HG03196 (cell line): ENCODE measurements around the gene TAT.
"Not testable (repeated sequence)": the region's sequence is repeated elsewhere in the genome, so short reads cannot be mapped to it uniquely, and the experiment has no call there.

Experiments
- ATAC-seq: cut with Tn5 transposase; IDR thresholded peaks from one replicate; pipeline ENCODE4 v1.9.1; 2021; ENCODE audit not compliant: unreplicated experiment

TAT gene

DNA sequence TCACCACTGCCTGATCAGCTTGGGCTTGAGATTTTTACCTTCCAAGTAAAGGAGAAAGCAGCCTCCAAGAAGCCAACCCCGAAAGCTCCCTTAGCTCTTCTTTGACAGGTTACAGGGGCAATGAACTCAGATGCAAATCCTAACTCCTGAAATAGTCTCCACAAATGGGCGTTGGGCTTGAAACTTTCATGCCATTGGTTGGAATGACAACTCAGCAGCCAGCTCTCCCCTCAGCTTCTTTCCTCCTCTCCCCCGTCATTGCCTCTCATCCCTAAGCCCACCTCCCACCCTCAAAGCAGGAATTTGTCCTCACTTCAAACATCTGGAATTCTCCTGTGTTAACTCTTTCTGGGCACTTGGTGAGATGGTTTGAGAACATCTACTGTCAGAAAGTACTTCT lies at the start of gene TAT:
TAT (minus strand) TSS at position 122 of the 400 bp plus-strand sequence. CDS start 677 bp downstream, outside the sequence.
- ATAC-seq = no peak

DNA sequence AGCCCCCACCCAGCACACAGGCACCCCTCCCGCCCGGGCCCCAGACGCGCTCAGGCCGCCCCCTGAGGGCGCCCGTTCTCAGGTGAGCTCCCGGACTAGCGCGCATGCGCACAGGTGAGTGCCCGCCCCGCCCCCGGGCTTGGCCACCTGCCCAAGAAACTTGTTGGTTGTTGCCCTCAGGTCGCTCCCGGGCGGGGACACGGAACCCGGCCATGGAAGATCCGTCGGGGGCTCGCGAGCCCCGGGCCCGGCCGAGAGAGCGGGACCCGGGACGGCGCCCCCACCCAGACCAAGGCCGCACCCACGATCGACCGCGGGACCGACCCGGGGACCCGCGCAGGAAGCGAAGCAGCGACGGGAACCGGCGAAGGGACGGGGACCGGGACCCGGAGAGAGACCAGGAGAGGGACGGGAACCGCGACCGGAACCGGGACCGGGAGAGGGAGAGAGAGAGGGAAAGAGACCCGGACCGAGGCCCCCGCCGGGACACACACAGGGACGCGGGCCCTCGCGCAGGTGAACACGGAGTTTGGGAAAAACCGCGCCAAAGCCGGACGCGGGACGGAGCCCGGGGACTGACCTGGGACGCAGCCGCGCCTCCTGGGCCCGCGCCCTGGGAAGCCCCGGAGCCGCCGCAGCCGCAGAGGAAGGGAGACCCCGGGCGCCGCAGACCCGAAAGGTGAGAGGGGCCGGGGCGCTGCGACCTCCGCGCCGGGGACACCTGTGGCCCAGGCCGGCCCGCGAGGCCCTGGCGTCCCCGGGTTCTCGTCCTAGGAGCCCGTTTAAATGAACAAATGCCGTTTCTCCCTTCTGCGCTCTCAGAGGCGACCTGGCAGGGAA lies 49.3 kb upstream of the TAT start, which contains the start of gene MARVELD3:
MARVELD3 (plus strand) TSS at position 167 of the 840 bp plus-strand sequence; CDS start at position 213, 46 bp downstream.
- no peak for ATAC-seq

DNA sequence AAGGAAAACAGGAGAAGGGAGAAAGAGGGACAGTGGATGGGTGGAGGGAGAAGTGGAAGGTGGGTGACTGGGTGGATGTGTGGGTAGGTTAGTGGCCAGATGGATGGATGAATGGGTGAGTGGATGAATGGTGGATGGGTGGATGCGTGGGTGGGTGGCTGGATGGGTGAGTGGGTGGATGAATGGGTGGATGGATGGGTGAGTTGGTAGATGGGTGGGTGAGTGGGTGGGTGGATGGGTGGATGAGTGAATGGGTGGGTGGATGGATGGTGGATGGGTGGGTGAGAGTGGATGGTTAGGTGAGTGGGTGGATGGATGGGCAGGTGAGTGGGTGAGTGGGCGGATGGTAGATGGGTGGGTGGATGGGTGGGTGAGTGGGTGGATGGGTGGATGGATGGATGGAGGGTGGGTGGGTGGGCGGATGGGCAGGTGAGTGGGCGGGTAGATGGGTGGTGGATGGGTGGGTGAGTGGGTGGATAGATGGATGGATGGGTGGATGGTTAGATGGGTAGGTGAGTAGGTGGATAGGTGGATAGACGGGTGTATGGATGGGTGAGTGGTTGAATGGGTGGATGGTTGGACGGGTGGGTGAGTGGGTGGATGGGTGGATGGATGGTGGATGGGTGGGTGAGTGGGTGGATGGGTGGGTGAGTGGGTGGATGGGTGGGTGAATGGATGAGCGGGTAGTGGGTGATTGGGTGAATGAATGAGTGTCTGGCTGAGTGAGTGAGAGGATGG lies 48.4 kb upstream of the TAT start:
- ATAC-seq = no peak

DNA sequence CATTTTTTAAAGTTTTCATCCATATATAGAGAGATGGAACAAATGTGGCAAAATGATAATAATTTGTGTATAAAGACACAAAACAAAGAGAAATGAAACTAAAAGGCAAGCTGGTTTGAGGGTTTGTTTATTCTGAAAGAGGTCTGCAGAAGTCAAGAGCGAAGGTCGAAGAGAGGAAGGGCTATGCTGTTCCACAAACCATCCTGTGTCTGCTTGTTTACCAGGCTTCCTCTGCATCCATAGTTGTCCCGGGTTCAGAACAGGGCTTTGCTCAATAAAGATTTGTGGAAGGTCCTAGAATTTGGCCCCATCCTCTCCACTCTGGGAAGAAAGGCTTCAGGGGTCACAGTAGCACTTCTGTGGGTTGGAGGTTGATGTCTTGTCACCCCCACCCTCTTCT lies 46.7 kb upstream of the TAT start:
- ATAC-seq = no peak

DNA sequence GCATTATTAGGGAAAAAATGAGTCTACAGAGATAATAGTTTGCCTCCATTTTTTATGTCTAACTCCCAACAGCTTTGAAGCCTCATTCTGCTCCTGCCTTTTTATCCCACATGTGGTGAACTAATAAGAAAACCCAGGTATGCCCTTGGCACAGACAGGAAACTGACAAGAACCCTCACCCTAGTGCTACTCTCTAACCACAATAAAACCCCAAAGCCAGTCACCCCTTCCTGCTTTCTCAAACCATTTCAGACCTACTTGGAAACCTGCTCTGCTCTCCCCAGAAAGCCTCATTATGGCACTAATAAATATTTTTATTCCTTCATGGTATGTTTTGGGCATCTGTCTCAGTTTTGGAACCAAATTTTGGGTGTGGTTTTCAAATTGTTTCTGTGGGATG lies 45.2 kb upstream of the TAT start:
- ATAC-seq = no peak

DNA sequence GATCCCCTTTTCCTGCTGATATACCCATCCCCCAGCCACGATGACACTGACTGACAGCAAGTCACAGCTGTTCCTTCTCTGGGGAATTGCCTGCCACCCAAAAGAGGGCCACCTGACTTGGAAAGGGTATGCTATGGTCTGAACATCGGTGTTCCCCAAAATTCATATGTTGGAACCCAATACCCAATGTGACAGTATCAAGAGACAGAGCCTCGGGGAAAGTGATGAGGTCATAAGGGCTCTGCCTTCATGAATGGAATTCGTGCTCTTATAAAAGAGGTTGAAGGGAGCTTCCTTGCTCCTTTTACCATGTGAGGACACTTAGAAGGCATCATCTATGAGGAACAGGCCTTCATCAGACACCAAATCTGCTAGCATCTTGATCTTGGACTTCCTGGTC lies 41.5 kb upstream of the TAT start:
- ATAC-seq = no peak

DNA sequence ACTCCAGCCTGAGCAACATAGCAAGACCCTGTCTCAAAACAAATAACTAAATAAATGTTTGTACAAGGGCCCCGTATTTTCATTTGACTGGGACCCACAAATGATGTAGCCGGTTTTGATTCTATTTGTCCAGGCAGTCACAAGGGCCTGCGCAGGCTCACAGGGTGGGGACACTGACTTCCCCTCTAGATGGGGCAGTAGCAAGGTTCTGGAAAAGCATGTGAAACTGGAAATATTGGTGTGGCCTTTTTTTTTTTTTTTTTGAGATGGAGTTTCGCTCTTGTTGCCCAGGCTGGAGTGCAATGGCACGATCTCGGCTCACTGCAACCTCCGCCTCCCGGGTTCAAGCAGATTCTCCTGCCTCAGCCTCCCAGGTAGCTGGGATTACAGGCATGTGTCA lies 38.1 kb upstream of the TAT start:
- ATAC-seq = not testable (repeated sequence)

DNA sequence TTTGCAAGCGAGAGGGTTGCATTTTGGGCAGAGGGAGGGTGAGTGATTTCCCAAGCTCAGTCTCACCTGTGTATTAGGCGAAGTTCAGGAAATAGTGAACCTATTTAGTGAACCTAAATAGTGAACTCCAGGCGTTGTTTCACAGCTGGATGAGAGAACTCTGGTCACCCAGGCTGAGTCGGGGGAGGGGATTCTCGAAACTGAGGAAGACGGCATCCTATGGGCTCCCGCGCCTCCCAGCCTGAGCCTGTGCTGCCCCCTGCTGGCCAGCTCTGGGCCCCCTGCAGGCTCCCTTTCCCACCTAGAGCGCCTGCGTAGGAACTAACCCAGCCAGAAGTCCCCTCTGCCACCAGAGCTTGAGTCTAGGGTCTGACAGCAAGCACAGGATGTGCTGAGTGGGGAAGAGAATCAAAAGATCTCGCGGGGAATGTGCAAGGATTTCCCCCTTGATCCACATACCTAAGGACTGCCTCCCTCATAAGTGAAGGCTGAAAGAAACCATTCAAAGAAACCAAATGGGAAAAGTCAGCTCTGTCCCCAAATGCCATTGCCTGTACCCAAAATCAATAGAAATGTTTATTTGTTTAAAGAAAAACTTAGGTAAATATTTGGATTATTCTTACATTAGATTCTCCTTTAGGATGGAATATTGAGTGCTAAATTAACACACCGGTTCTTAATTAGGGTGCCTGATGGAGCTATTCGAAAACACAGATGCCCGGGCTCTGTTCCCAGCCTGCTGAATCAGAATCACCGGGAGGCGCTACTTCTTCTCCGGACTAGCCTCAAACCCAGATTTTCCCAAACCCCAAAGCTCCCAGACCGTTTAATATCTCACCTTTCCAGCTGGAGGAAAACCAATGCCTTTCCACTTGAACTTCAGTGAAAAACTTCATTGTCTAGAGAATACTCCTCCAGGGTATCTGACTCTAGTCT lies 34.3 kb upstream of the TAT start:
- no peak for ATAC-seq

DNA sequence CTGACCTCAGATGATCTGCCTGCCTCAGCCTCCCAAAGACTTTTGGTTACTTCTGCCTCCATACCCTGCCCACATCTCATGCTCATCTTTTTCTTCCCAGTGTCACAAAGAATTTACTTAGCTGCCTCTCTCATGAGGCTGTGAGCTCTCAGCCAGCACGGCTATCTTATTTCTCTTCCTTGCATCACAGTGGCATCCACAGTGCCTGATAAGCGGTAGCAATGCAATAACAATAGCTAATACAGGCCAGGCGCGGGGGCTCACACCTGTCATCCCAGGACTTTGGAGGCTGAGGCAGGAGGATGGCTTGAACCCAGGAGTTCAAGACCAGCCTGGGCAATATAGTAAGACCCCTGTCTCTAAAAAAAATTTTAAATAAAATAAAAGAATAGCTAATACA lies 33.6 kb upstream of the TAT start:
- no peak for ATAC-seq

DNA sequence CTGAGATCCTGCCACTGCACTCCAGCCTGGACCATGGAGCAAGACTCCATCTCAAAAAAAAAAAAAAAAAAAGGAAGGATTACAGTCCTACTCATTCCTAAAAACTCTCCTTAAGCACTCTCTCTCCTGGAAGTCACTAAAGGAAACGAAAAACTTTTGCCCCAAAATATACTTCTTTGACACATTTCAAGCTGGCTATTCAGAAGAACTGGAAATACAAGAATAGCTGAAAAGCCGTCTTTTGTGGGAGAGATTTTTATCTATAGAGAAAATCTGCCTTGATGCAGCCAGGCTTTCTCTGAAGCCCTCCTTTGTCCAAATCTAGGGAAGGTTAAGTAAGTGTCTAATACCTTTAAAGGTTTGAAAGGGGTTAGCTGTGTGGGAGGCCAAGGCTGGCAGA lies 32.2 kb upstream of the TAT start:
- no peak for ATAC-seq

DNA sequence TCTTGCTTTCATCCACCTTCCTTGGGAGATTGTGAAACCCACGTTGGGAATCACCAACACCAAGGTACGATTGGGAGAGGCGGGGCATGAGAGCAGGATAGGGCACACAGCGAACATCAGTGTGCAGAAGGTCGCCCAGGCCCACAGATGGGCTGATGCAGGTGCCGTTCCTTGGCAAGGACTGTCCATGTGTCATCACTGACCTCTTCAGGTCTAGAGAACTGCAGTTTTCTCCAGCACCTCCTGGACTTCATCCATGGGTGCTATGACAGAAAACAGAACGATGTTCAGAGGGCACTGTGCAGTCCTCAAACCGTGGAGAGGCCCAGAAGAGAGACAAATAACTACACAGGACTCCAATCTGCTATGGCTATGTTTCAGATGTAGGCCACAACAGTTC lies 23.9 kb upstream of the TAT start:
- no peak for ATAC-seq

DNA sequence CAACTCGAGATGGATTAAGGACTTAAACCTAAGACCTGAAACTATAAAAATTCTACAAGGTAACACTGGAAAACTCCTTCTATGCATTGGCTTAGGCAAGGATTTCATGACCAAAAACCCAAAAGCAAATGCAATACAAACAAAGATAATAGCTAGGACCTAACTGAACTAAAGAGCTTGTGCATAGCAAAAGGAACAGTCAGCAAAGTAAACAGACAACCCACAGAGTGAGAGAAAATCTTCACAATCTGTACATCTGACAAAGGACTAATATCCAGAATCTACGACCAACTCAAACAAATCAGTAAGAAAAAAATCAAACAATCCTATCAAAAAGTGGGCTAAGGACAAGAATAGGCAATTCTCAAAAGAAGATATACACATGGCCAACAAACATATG lies 21.5 kb upstream of the TAT start:
- not testable (repeated sequence) for ATAC-seq

DNA sequence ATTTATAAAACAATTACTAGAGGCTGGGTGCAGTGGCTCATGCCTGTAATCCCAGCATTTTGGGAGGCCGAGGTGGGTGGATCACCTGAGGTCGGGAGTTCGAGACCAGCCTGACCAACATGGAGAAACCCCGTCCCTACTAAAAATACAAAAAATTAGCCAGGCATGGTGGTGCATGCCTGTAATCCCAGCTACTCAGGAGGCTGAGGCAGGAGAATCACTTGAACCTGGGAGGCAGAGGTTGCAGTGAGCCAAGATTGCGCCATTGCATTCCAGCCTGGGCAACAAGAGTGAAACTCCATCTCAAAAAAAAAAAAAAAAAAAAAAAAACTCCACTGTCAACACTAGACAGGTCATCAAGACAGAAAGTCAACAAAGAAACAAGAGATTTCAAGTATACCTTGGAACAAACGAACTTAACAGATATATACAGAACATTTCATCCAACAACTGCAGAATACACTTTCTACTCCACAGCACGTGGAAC lies 18.5 kb upstream of the TAT start:
- ATAC-seq = not testable (repeated sequence)

DNA sequence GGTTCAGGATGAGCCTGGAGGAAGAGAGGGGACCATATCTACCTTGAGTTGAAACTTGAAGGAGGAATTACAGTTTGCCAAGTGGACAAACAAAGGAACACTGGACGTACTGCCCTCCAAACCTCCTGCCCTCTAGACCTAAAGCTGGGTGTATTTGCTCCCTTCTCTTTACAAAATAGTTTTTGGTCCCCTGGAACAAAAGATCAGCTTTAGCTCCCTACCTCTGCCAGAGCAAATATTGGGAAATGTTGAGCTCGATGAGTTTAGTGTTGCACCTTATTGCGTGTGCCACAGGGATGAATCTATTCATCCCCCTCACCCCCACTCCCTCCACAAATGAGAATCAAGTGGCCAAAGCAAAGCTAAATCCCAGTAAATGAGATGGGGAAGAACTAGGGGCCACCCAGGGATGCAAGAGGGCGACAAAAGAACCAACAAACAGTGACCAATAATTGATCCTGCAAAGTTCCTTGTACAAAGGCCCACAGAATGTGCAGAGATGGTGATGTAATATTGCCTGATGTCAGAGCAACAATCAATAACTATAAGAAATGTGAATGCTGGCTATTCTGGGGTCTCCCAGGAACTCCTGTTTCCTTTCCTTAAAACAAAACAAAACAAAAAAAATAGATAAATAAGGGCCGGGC lies 17.2 kb upstream of the TAT start:
- ATAC-seq = no peak

DNA sequence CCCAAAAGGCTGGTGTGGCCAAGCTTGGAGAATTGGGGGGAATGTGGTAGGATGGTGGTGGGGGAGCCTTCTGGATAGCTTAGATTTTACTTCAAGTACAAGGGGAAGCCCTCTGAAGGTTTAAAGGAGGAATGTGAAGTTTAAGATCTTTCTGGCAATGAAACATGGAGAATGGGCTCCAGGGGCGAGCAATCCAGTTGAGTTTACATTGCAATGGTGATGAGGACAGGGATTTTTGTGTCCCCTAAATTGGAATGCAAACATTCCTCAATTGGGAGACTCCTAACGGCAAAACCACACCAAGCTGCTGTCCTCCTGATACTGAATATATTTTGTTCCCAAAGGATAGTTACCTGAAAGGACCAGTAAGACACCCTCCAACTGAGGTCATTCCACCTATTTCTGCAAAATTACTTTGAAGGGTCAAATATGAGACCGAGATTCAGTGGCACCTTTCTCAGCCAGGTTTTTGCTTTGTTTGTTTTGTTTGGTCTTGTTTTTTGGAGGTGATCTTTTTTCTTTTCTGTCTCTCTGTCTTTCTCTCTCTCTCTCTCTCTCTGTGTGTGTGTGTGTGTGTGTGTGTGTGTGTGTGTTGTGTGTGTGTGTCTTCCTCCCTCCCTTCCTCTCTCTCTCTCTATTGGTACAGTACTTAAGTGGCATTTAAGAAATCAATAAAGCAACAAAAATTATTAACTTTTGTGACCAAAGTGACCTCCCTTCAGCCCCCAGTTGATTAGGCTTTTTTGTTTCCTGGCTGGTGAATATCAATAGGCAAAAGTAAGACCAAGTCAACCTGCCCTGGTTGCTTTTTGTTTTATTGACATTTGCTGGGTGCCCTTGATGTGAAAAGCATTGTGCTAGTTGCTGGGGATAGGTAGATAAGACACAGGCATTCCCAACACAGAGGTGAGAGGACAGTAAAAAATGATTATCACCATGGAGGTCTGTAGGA lies 16.4 kb upstream of the TAT start:
- no peak for ATAC-seq

DNA sequence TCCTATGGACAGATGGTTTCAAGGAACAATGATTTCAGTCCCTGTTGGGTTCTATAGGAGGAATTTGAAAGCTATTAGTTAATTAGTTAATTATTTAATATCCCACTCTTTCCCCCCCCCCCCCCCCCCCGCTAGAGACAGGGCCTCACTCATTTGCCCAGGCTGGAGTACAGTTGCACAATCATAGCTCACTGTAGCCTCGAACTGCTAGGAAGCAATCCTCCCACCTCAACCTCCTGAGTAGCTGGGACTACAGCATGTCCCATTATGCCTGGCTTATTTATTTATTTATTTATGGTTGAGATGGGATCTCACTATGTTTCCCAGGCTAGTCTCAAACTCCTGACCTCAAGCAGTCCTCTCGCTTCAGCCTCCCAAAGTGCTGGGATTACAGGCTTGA lies 15.0 kb upstream of the TAT start:
- no peak for ATAC-seq

DNA sequence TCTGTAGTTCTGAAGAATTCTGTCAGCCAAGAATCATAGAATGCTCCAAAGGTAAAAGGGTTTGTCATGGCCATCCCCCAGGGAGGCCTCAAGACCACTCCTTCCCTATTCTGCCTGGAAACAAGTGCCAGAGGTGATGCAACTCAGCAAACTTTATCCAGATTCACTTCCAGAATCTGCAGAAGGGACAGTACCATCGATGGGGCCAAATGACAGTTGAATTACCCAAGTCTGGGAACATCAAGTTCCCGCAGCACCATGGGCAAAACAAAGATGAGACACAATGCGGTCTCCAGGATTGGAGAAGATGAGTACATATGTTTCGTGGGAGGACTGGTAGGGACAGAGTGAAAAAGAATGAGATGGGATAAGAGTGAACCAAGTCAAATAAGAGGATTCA lies 13.7 kb upstream of the TAT start:
- ATAC-seq = no peak

DNA sequence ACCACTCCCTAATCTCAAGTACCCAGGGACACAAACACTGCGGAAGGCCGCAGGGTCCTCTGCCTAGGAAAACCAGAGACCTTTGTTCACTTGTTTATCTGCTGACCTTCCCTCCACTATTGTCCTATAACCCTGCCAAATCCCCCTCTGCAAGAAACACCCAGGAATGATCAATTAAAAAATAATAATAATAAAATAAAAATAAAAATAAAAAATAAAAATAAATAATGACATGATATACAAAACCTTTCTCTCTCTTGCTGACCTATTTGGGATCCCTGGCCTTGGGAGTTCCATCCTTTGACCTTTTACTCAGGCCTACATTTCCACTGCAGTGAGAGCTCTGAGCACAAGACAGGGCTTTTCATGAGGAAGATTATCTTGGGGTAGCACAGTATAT lies 13.2 kb upstream of the TAT start:
- not testable (repeated sequence) for ATAC-seq

DNA sequence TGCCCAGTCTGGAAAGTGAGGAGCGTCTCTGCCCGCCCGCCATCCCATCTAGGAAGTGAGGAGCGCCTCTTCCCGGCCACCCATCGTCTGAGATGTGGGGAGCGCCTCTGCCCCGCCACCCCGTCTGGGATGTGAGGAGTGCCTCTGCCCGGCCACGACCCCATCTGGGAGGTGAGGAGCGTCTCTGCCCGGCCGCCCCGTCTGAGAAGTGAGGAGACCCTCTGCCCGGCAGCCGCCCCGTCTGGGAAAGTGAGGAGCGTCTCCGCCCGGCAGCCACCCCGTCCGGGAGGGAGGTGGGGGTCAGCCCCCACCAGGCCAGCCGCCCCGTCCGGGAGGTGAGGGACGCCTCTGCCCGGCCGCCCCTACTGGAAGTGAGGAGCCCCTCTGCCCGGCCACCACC lies 12.4 kb upstream of the TAT start:
- ATAC-seq = not testable (repeated sequence)
